Osteocyte (in vitro differentiated cells): ENCODE measurements around the gene PCDHA9. TPM values are rescaled to one million over a fixed set of nuclear protein-coding genes. Genes with fewer than 3 reads are reported as not detected.
"Not testable (repeated sequence)": the region's sequence is repeated elsewhere in the genome, so short reads cannot be mapped to it uniquely, and the experiment has no call there.

ENCODE experiments used
- DNase-seq: peaks from one replicate; pipeline ENCODE4 v3.0.0; 2021; ENCODE audit warnings: mixed read lengths; ENCODE audit not compliant: unreplicated experiment; ENCODE audit errors: extremely low spot score
- H3K27ac Mint-ChIP-seq: one replicate; pipeline ENCODE4 v1.8.0; 2021; ENCODE audit warnings: mild to moderate bottlenecking, mixed read lengths; ENCODE audit not compliant: unreplicated experiment
- H3K27me3 Mint-ChIP-seq: one replicate; pipeline ENCODE4 v1.8.0; 2021; ENCODE audit warnings: mixed read lengths; ENCODE audit not compliant: unreplicated experiment
- H3K36me3 Mint-ChIP-seq: one replicate; pipeline ENCODE4 v1.8.0; 2021; ENCODE audit warnings: mixed read lengths; ENCODE audit not compliant: unreplicated experiment
- H3K4me1 Mint-ChIP-seq: one replicate; pipeline ENCODE4 v1.8.0; 2021; ENCODE audit warnings: mixed read lengths; ENCODE audit not compliant: unreplicated experiment
- H3K4me3 Mint-ChIP-seq: one replicate; pipeline ENCODE4 v1.8.0; 2021; ENCODE audit warnings: mild to moderate bottlenecking, moderate library complexity, mixed read lengths; ENCODE audit not compliant: unreplicated experiment
- H3K9me3 Mint-ChIP-seq: one replicate; pipeline ENCODE4 v1.8.0; 2021; ENCODE audit warnings: mixed read lengths; ENCODE audit not compliant: unreplicated experiment
- CTCF ChIP-seq: fragments of 200-600 bp; sonication (generic); IDR thresholded peaks from 2 replicates; pipeline ENCODE4 v1.5.0; 2021; ENCODE audit warnings: antibody characterized with exemption, mild to moderate bottlenecking, moderate library complexity
- total RNA-seq: library from RNA; stranded (reverse); gene quantifications from 2 replicates; pipeline ENCODE4 v1.2.1, GENCODE V29; 2021

The PCDHA9 gene
- total RNA-seq, 1 donor from 2014 or later, result 1.7 TPM

DNA sequence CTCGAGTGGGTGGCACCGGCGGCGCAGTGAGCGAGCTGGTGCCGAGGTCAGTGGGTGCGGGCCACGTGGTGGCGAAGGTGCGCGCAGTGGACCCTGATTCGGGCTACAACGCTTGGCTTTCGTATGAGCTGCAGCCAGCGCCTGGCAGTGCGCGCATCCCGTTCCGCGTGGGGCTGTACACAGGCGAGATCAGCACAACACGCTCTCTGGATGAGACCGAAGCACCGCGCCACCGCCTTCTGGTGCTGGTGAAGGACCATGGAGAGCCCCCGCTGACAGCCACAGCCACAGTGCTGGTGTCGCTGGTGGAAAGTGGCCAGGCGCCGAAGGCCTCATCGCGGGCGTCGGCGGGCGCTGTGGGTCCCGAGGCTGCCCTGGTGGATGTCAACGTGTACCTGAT, 24.7 kb upstream of the PCDHA9 start:
- H3K9me3 Mint-ChIP-seq, result no peaks in the 10 kb centered on the region
- H3K27ac Mint-ChIP-seq, result no peak overlapping the region
- H3K27me3 Mint-ChIP-seq, result no peaks in the 10 kb centered on the region
- no peak overlapping the region for H3K4me3 Mint-ChIP-seq
- DNase-seq, result no peak
- no peak for TF ChIP-seq CTCF
- H3K36me3 Mint-ChIP-seq, result peaks cover 12% of the 10 kb centered on the region
- peaks cover 5% of the 10 kb centered on the region for H3K4me1 Mint-ChIP-seq

GRCh38 chr5:140827704-140828361, 20.3 kb upstream of the PCDHA9 start, which contains the start of gene PCDHA6:
Gene PCDHA6 (plus strand): TSS chr5:140827960. CDS start chr5:140828092, 132 bp downstream.
- H3K36me3 Mint-ChIP-seq, result peaks cover 21% of the 10 kb centered on the region
- H3K9me3 Mint-ChIP-seq, result peaks cover 11% of the 10 kb centered on the region
- peak within 1 kb of the TSS; percentile 89 for H3K27ac Mint-ChIP-seq
- peak within 1 kb of the TSS; percentile 87 for H3K4me3 Mint-ChIP-seq
- peaks cover 14% of the 10 kb centered on the region for H3K4me1 Mint-ChIP-seq
- peak; percentile 63 for TF ChIP-seq CTCF
- H3K27me3 Mint-ChIP-seq, result no peaks in the 10 kb centered on the region
- no peak for DNase-seq

DNA sequence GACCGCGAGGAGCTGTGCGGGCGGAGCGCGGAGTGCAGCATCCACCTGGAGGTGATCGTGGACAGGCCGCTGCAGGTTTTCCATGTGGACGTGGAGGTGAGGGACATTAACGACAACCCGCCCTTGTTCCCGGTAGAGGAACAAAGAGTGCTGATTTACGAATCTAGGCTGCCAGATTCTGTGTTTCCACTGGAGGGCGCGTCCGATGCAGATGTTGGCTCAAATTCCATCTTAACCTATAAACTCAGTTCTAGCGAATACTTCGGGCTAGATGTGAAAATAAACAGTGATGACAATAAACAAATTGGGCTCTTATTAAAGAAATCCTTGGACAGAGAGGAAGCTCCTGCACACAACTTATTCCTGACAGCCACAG, 19.8 kb upstream of the PCDHA9 start:
- Mint-ChIP-seq H3K4me1 (peaks cover 14% of the 10 kb centered on the region), H3K27ac (peak overlapping the region; percentile 89), H3K4me3 (peak overlapping the region; percentile 87), H3K9me3 (peaks cover 14% of the 10 kb centered on the region), H3K36me3 (peaks cover 24% of the 10 kb centered on the region), H3K27me3 (no peaks in the 10 kb centered on the region)
- TF ChIP-seq CTCF, result peak; percentile 52
- DNase-seq, result no peak

DNA sequence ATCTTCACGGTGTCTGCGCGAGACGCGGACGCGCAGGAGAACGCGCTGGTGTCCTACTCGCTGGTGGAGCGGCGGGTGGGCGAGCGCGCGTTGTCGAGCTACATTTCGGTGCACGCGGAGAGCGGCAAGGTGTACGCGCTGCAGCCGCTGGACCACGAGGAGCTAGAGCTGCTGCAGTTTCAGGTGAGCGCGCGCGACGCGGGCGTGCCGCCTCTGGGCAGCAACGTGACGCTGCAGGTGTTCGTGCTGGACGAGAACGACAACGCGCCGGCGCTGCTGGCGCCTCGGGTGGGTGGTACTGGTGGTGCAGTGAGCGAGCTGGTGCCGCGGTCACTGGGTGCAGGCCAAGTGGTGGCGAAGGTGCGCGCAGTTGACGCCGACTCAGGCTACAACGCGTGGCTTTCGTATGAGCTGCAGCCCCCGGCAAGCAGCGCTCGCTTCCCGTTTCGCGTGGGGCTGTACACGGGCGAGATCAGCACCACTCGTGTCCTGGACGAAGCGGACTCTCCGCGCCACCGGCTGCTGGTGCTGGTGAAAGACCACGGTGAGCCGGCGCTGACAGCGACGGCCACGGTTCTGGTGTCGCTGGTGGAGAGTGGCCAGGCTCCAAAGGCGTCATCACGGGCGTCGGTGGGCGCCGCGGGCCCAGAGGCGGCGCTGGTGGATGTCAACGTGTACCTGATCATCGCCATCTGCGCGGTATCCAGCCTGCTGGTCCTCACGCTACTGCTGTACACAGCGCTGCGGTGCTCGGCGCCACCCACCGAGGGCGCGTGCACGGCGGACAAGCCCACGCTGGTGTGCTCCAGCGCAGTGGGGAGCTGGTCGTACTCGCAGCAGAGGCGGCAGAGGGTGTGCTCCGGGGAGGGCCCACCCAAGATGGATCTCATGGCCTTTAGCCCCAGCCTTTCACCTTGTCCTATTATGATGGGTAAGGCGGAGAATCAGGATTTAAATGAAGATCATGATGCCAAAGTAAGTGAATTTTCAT, 18.4 kb upstream of the PCDHA9 start:
- not testable (repeated sequence) for H3K4me3 Mint-ChIP-seq, DNase-seq, H3K27me3 Mint-ChIP-seq, H3K27ac Mint-ChIP-seq
- Mint-ChIP-seq H3K4me1 (peaks cover 14% of the 10 kb centered on the region), H3K36me3 (peaks cover 27% of the 10 kb centered on the region), H3K9me3 (peaks cover 20% of the 10 kb centered on the region)

GRCh38 chr5:140833993-140834392, 14.2 kb upstream of the PCDHA9 start, which contains the start of gene PCDHA7:
Gene PCDHA7 (plus strand): TSS chr5:140834269. CDS start chr5:140834384, 115 bp downstream.
- no peak for DNase-seq
- H3K27ac Mint-ChIP-seq, result no peak within 1 kb of the TSS
- no peak for TF ChIP-seq CTCF
- peaks cover 20% of the 10 kb centered on the region for H3K9me3 Mint-ChIP-seq
- peaks cover 22% of the 10 kb centered on the region for H3K36me3 Mint-ChIP-seq
- H3K27me3 Mint-ChIP-seq, result no peaks in the 10 kb centered on the region
- peaks cover 6% of the 10 kb centered on the region for H3K4me1 Mint-ChIP-seq
- no peak within 1 kb of the TSS for H3K4me3 Mint-ChIP-seq

DNA sequence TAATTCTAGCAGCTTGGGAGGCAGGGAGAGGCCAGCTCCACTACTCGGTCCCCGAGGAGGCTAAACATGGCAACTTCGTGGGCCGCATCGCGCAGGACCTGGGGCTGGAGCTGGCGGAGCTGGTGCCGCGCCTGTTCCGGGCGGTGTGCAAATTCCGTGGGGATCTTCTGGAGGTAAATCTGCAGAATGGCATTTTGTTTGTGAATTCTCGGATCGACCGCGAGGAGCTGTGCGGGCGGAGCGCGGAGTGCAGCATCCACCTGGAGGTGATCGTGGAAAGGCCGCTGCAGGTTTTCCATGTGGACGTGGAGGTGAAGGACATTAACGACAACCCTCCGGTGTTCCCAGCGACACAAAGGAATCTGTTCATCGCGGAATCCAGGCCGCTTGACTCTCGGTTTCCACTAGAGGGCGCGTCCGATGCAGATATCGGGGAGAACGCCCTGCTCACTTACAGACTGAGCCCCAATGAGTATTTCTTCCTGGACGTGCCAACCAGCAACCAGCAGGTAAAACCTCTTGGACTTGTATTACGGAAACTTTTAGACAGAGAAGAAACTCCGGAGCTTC, 13.7 kb upstream of the PCDHA9 start:
- H3K36me3 Mint-ChIP-seq, result peaks cover 22% of the 10 kb centered on the region
- peaks cover 20% of the 10 kb centered on the region for H3K9me3 Mint-ChIP-seq
- H3K27ac Mint-ChIP-seq, H3K4me3 Mint-ChIP-seq, H3K4me1 Mint-ChIP-seq, DNase-seq, H3K27me3 Mint-ChIP-seq: not testable (repeated sequence)
